PFSK-1 (cell line): ENCODE measurements around the gene VRK1.

Experiments used
- FOXP2 ChIP-seq: optimal IDR thresholded peaks from 2 replicates; pipeline ENCODE3; 2011; ENCODE audit warnings: borderline replicate concordance, control low read depth, inconsistent platforms; ENCODE audit not compliant: insufficient read depth; ENCODE audit errors: extremely low read length, extremely low read depth
- POLR2AphosphoS5 ChIP-seq: IDR thresholded peaks from 2 replicates; pipeline ENCODE4 v1.6.1; 2012; ENCODE audit warnings: low read depth, mild to moderate bottlenecking, control low read depth, low read length, moderate library complexity
- REST ChIP-seq, 2 experiments: IDR thresholded peaks; 2 replicates each; pipeline versions ENCODE4 v1.6.1 to v1.8.0; 2011 to 2012; ENCODE audit warnings: low read depth in 2 of 2, low read length in 2 of 2, control low read depth in 1 of 2, inconsistent platforms in 1 of 2, mild to moderate bottlenecking in 1 of 2, moderate library complexity in 1 of 2; ENCODE audit not compliant: insufficient read depth in 1 of 2

- no peak for TF ChIP-seq REST (IDR thresholded peaks at IDR 0.05; ENCODE audit: insufficient read depth in 1 of 2, low read depth in 2 of 2, low read length in 2 of 2)
- TF ChIP-seq FOXP2: no peak
- no peak for TF ChIP-seq POLR2AphosphoS5
Observed at GRCh38 chr14:96756745-96757144, 40.4 kb upstream of the VRK1 start.
